GM12878 (cell line): Measurements from ENCODE around the gene ADM.
A peak's percentile ranks its signal among the peaks of the same experiment; 100 is the strongest.

Source experiments
- BACH1 ChIP-seq: fragments of 450-650 bp; IDR thresholded peaks from 2 replicates; pipeline ENCODE4 v1.6.1; 2017; ENCODE audit warnings: mild to moderate bottlenecking, borderline replicate concordance
- BCL11A ChIP-seq: IDR thresholded peaks from 2 replicates; pipeline ENCODE4 v1.6.1; 2011; ENCODE audit warnings: low read depth, low read length
- CHD1 ChIP-seq: IDR thresholded peaks from 2 replicates; pipeline ENCODE4 v1.6.1; 2012; ENCODE audit warnings: low read depth, low read length, improper control_type of control experiment
- JUND ChIP-seq: IDR thresholded peaks from 2 replicates; pipeline ENCODE4 v1.6.1; 2012; ENCODE audit warnings: low read depth, mild to moderate bottlenecking, low read length, improper control_type of control experiment, moderate library complexity
- NFYA ChIP-seq: IDR thresholded peaks from 2 replicates; pipeline ENCODE4 v1.6.1; 2011; ENCODE audit warnings: low read depth, mild to moderate bottlenecking, low read length, improper control_type of control experiment, borderline replicate concordance
- TF ChIP-seq, protein P1 (sequence below), 3 experiments: IDR thresholded peaks in 2 of 3; conservative IDR thresholded peaks in 1 of 3; 2 replicates each; pipeline ENCODE4 v1.5.1; 2011; ENCODE audit warnings: low read depth in 3 of 3, low read length in 3 of 3, mild to moderate bottlenecking in 3 of 3, control low read depth in 2 of 3, moderate library complexity in 2 of 3, inconsistent platforms in 1 of 3, mixed read lengths in 1 of 3; ENCODE audit not compliant: control insufficient read depth in 2 of 3, insufficient read depth in 1 of 3; ENCODE audit errors: extremely low read depth in 1 of 3
- TF ChIP-seq, protein P2 (sequence below): fragments of 450-650 bp; IDR thresholded peaks from 2 replicates; pipeline ENCODE4 v1.6.1; 2017; ENCODE audit warnings: borderline replicate concordance
- TF ChIP-seq, protein P3 (sequence below): IDR thresholded peaks from 2 replicates; pipeline ENCODE4 v1.6.1; 2011; ENCODE audit warnings: low read depth, low read length, improper control_type of control experiment, borderline replicate concordance

DNA sequence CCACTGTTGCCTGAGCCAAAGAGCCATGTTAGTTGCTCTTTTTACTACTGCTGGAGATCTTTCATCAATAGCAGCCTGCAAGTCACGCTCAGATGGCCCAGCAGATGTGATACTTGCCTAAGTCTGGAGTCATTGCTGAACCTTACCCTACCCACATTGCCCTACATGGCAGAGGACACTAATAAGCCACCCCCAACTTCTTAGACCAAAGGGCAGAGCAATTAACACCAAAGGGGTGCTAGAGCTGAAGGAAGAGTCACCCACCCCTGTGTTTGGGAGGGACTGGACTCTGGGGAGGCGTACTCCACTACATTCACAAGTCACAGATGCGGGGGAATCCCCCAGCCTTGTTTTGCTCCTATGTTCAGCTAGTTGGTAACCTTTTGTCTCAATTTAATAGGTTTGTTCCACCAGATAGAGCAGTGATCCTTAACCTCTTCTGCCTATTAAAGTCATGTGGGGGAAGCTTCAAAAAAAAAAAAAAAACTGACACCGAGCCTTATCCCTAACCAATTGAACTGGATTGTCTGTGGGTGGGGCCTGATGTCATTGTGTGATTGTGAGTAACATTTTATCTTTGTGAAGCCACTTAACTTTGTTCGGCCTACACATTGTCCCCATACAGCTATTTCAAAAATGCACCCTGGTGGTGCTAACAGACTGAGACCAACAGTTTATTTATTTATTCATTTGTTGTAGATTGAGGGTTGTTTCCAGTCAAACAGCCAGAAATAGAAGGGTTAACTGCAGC lies 13.1 kb downstream of the ADM start:
- TF ChIP-seq, protein P1, sequence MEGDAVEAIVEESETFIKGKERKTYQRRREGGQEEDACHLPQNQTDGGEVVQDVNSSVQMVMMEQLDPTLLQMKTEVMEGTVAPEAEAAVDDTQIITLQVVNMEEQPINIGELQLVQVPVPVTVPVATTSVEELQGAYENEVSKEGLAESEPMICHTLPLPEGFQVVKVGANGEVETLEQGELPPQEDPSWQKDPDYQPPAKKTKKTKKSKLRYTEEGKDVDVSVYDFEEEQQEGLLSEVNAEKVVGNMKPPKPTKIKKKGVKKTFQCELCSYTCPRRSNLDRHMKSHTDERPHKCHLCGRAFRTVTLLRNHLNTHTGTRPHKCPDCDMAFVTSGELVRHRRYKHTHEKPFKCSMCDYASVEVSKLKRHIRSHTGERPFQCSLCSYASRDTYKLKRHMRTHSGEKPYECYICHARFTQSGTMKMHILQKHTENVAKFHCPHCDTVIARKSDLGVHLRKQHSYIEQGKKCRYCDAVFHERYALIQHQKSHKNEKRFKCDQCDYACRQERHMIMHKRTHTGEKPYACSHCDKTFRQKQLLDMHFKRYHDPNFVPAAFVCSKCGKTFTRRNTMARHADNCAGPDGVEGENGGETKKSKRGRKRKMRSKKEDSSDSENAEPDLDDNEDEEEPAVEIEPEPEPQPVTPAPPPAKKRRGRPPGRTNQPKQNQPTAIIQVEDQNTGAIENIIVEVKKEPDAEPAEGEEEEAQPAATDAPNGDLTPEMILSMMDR (IDR thresholded peaks at IDR 0.05 in 2 of 3, conservative IDR thresholded peaks at IDR 0.05 in 1 of 3; ENCODE audit: control insufficient read depth in 2 of 3, extremely low read depth in 1 of 3, insufficient read depth in 1 of 3, low read depth in 3 of 3, low read length in 3 of 3), result no peak
- TF ChIP-seq JUND (no peak), BCL11A (peak; percentile 42; the same call in 1 of the 2 replicates), NFYA (no peak), CHD1 (no peak), BACH1 (no peak)
- TF ChIP-seq, protein P2, sequence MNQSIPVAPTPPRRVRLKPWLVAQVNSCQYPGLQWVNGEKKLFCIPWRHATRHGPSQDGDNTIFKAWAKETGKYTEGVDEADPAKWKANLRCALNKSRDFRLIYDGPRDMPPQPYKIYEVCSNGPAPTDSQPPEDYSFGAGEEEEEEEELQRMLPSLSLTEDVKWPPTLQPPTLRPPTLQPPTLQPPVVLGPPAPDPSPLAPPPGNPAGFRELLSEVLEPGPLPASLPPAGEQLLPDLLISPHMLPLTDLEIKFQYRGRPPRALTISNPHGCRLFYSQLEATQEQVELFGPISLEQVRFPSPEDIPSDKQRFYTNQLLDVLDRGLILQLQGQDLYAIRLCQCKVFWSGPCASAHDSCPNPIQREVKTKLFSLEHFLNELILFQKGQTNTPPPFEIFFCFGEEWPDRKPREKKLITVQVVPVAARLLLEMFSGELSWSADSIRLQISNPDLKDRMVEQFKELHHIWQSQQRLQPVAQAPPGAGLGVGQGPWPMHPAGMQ, result no peak
- TF ChIP-seq, protein P3, sequence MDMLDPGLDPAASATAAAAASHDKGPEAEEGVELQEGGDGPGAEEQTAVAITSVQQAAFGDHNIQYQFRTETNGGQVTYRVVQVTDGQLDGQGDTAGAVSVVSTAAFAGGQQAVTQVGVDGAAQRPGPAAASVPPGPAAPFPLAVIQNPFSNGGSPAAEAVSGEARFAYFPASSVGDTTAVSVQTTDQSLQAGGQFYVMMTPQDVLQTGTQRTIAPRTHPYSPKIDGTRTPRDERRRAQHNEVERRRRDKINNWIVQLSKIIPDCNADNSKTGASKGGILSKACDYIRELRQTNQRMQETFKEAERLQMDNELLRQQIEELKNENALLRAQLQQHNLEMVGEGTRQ, result no peak
